GM19463 (cell line): Measurements from ENCODE around the gene ALDOA.
A peak's percentile ranks its signal among the peaks of the same experiment; 100 is the strongest.
"Not testable (repeated sequence)": the region's sequence is repeated elsewhere in the genome, so short reads cannot be mapped to it uniquely, and the experiment has no call there.

ENCODE experiments used
- ATAC-seq: cut with Tn5 transposase; IDR thresholded peaks from one replicate; pipeline ENCODE4 v1.9.1; 2021; ENCODE audit warnings: mild to moderate bottlenecking, moderate library complexity; ENCODE audit not compliant: unreplicated experiment

ALDOA gene

DNA sequence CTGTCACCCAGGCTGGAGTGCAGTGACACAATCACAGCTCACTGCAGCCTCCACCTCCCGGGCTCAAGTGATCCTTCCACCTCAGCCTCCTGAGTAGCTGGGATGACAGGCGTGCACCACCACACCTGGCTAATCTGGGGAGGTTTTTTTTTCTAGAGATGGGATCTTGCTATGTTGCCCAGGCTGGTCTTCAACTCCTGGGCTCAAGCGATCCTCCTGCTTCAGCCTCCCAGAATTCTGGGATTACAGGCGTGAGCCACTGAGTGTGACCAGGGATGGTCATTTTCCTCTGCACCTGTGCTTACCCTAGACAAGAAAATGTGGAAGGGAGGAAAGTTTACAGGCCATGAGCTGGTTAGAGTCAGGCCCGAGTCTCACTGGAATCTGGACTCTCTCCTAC, 24.9 kb upstream of the ALDOA start:
- ATAC-seq, result not testable (repeated sequence)

DNA sequence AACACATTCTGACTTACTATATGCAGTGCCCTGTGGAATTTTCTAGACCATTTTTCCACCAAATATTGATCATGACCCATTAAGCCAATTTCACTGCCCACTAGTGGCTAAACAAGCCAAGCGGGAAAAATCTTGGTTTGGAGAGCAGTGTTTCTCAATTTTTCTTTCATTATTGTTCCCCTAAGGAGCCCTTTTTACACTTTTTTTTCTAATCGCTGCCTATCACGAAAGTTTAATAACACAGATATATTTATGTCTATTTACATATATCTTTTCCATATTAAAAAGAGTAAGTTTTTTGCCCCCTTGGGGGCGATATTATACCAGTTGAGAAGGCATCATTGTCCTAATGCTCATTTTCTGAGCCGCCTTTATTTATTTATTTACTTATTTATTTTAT, 23.7 kb upstream of the ALDOA start:
- ATAC-seq, result no peak

DNA sequence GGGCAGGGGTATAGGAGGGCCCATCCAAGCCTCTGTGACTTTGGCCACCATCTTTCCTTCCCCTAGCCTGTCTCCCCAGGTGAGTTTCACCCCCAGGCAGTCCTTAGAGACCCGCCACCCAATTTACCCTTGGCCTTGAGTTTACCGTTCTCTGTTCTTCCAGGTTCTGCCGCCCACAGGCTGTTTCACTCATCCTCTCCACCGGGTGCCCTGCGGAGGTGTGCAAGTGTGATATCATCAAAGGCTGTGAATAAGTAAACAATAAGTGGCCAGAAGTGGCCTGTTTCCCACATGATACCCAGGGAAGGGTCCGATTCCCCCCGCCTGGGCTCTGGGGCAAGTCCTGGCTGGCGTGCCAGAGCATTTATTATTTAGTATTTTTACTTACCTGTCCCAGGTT, 19.4 kb upstream of the ALDOA start:
- no peak for ATAC-seq

DNA sequence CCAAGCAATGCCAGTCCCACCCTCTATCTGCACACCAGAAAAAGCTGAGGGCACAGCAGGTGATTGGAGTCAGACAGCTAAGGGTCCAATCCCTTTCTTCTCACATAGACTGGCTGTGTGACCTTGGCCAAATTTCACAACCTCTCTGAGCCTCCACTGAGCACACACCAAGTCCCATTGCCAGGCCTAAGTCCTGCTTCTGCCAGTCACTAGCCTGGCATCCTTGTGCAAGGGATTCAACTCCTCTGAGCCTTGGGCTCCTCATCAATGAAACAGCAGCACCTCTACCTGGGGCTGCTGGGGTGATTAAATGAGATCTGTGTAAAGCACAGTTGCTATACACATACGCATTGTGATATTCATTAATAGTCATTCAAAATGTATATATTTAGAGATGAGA, 19.0 kb upstream of the ALDOA start:
- no peak for ATAC-seq

DNA sequence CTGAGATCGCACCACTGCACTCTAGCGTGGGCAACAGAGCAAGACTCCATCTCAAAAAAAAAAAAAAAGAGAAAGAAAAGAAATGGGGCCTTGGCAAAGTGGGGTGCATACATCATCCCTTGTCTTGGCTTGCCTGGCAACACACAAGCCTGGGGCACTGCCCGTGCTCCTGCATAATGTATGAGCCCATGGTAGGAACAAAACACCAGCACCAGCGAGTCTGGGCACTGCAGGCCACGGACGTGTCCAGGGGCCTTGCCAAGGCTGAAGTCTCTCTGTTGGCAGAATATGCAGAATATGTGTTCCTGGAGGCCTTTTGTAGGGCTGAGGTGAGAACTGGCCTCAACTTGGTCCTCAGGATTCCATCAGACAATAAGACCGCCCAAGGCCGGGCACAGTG, 15.7 kb upstream of the ALDOA start:
- ATAC-seq, result no peak

DNA sequence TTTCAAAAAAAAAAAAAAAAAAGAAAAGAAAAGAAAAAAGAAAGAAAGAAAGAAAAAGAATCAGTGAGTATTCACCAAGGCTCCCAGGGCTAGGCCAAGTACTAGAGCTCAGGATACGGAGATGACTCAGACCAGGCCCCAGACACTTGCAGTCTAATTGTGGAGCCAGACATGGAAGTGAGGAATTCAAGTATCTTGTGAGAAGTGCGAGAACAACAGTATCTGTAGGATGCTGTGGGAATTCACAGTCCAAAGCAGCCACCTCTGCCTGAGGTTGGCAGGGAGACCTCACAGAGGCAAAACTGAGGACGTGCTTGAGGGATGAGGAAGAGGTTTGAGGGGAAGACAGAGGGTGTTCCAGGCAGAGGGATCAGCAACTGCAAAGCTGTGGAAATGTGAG, 14.0 kb upstream of the ALDOA start:
- ATAC-seq, result no peak

DNA sequence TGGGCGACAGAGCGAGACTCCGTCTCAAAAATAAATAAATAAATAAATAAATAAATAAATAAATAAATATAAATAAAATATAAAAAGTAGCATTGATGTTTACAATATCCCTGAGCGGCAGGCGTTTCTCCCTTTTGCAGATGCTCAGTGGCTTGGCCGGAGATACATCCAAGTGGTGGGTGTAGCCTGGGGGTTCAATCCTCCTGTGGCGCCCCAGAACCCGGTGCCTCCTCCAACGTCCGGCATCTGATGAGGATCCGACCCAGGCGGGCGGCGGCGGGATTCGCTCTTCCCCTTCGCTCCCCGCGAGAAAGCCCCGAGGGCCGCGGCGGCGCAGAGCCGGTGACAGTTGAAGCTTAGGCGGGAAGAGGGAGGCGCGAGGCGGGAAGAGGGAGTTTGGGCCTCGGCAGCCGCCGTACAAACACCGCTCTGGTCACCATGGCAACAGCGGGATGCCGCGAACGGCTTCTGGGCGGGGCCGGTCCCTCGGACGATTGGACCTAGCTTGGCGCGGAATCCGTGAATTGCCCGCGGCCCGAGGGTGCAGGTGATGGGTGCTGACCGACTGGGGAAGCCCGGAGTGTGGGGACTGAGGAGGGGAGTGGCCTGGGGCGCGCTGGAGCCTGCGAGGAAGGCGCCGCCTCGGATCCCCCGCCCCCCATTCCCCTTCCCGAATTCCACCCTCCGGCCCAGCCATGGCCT, 12.7 kb upstream of the ALDOA start:
- ATAC-seq, result peak; percentile 69

DNA sequence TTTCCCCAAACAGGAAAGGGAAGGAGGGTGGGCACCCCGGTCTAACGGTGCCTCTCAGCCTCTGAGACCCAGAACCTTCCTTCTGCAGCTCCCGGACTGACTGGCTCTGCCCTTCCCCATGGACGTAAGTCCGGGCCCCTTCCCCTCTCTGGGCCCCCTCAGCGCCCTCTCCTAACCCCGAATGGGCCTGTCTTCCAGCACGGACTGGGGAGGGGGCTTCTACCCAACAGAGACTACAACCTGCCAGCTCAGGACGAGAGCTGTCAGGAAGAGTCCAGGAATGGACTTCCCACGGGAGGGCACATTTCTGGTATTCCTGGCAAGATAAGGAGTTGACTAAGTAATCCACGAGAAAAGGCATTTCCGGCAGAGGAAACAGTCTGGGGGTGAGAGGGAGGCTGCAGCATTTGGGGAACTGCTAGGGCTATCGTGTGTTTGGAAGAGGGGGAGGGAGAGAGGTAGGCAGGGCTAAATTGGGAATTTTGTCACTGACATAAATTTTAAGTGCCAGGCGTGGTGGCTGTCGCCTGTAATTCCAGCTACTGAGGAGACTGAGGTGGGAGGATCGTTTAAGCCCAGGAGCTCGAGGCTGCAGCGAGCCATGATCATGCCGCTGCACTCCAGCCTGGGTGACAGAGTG, 12.1 kb upstream of the ALDOA start:
- no peak for ATAC-seq

DNA sequence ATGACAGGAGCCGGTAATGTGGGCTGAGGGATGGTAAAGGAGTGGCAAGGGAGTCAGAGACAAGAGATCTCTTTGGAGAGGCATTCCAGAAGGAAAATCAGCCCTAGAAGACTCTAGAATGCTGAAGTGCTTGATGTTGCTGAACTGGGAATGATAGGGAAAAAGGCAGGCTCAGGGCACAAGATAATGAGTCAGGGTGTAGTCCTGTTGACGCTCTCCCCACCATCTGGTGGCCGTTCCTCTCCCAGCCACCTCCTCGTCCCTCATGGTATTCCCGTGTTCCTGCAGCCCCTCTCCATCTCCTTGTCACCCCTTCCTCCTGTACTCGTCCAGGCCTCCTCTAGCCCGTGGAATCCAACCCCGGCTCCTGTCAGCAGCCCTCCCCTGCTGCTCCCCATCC, 11.1 kb upstream of the ALDOA start:
- no peak for ATAC-seq

DNA sequence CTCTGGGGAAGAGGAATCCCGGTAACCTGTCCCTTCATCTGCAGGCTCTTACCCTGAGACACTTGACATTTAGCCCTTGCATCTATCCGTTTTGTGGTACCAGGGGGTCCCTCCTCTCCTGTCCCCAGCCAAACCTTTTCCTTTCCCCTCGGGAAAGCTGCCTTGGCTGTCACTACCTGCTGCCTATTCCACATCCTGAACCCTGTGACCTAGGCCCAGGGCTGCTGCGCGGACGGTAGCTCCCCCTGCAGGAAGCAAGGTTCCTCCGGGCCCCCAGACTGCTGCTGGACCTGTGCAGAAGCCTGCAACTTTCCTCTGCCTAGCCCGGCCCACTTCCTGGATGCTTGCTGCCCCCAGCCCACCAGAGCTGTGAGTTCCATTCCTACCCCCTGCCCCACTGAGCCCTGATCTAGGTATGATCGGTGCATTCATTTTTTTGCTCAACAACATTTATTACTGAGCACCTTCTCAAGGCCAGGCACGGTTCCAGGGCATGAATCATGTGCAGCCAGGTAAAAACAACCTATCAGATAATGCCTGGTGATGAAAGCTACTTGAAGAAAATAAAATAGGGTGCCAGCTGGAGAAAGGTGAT, 10.5 kb upstream of the ALDOA start:
- no peak for ATAC-seq

DNA sequence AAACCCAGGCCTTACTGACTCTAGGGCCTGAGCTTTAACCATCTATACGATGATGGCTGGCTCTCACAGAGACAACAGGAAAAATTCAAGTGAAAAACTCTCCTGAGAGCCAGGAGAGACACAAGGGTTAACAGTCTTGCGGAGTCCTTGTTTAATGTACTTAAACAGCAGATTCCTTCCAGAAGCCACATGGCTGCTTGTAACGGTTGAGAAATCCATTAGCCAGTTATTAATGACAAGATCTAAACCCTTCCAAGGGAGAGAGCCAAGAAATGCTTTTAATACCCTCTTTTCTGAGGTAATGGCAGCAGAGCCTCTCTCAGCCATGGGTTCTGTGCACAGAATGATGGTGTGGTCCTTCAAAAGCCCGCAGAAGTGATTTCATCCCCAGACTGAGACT, 5.2 kb upstream of the ALDOA start:
- ATAC-seq, result no peak

DNA sequence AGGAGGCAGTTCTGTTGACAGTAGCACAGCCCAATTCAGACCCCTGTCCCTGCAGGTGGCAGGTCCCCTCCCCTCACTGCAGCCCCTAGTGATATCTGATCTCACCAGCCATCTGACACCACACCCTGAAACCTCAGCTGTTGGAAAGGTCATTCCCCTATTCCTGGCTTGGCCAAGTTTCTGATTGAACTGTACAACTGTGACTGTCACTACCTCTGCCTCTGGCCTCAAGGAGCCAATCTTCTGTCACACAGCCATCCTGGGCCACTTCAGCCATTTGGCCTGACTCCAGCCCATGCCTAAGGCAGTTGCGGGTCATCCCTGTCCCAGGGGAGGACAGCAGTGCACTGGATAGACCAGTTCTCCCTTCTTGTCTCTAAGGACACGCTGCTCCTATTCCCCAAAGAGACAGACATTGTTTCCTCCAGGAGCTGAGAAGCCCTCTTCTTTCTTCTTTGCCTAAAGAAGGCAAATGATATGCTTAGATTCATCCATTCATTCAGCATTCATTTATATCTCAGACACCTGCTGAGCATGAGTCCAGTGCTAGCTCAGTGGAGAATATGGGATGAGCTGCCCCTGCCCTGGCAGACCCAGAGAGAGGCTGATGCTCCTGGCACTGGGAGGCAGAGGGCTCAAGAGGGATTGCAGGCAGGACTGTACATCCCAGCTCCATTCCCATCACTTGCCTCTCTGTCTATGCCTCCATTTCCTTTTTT, 4.6 kb upstream of the ALDOA start:
- ATAC-seq, result no peak

DNA sequence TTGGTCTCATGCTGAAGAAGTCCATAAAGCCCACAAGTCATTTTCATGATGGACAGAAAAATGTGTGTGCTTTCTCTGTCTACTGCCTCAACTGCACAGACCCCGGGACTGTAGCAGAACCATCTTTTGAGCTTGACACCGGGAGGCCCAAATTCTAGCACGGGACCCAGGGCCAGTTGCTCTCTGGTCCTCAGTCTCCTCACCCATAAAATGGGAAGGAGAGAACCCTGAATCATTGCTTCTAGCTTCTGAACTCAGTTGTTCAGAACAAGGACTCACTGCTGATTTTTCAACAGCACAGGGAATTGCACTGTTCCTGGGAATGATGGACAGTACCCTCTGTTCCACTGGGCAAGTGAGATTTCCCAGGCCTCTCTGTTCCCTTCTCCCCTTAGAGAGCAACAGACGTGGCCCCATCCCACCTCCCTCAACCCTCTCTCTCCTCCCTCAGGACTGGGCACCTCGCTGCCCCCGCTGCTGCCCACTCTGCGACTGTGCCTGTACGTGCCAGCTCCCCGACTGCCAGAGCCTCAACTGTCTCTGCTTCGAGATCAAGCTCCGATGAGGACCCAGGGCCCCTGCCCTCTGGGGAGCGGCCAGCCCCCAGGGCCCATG, 2.2 kb upstream of the ALDOA start:
- ATAC-seq, result no peak

DNA sequence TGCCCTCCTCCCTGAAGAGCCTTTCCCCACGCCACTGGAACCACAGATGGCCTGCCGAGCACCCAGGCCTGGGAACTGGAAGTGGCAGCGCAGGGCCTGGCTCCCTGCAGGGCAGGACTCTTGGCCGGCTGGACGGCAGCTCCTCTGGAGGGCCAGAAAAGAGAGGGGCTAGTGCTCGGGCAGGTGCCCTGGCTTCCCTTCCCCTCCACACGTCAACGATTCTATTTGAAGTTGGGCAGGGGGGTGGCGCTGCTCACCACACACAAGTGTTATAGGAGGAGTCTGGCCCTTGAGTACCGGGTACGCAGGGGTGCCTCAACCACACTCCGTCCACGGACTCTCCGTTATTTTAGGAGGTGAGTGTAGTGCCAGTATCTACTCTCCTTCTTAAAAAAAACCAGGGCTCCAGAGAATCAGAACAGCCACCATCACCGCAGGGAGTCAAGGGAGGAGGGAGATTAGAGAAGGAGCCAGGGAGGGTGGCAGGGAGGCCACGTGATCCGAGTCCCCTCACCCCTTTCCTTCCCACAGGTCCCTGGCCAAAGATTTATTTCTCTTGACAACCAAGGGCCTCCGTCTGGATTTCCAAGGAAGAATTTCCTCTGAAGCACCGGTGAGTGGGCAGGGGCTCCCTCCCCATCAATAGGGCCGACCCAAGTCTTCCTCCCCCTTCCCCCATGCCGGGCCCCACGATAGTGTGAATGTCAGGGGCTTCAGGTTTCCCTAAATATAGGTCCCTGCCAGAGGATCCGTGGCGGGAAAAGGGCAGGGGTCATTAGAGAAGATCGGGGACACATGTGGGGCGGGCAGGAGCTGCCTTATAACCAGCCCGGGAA, 1.4 kb upstream of the ALDOA start:
- ATAC-seq, result peak; percentile 28

DNA sequence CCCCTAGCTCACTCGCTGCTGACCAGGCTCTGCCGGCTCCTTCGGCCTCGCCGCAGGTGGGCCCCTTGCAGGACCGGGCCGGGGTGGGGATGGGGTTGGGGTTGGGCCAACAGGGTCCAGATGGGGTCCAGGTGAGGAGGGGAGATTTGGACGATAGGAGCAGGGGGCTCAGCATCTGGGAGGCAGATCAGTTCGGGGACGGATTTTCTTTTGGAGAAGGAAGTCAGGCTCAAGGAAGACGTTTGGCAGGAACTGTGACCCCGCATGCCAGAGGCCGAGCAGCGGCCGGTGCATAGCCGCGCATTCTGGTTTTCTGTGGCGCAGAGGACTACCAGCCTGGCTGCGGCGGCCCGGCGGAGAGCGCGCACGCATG, 845 bp upstream of the ALDOA start:
- no peak for ATAC-seq

DNA sequence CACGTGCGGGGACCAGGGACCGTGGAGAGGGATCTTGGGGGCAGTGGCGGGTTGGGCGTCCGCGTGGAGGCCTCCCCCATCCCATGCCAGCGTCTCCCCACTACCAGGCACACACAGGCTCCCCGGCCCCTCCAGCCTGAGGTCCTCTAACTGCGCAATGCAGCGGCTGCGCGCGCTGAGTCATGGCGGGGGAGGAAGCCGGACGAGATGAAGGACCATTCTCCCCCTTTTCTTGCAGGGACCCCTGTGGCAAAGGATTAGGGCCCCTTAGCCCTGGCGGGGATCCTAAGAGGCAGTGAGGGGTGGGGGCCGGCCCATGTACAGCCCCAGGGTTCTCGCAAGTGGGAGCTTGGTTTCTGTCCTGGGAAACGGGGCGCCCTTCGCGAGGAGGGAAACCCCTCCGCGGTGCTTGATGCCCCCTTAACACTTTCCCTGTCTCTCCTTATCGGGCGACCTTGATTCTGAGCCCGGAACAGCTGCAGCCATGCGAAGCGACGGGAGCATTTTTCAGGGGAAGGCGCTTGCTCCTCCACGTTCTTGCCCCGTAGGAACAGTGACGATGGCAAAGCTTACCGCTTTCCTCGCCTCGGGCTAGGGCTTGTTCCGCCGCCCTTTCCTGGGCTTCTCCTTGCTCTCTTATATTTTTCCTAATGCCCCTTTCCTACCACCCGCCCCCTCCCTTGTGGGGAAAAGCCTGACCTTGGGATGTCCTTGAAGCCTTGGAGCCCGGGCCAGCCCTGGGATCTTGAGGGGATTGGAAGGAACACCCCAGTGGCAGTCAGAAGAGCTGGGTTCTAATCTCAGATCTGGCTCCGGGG, 592 bp downstream of the ALDOA start:
- ATAC-seq, result no peak

DNA sequence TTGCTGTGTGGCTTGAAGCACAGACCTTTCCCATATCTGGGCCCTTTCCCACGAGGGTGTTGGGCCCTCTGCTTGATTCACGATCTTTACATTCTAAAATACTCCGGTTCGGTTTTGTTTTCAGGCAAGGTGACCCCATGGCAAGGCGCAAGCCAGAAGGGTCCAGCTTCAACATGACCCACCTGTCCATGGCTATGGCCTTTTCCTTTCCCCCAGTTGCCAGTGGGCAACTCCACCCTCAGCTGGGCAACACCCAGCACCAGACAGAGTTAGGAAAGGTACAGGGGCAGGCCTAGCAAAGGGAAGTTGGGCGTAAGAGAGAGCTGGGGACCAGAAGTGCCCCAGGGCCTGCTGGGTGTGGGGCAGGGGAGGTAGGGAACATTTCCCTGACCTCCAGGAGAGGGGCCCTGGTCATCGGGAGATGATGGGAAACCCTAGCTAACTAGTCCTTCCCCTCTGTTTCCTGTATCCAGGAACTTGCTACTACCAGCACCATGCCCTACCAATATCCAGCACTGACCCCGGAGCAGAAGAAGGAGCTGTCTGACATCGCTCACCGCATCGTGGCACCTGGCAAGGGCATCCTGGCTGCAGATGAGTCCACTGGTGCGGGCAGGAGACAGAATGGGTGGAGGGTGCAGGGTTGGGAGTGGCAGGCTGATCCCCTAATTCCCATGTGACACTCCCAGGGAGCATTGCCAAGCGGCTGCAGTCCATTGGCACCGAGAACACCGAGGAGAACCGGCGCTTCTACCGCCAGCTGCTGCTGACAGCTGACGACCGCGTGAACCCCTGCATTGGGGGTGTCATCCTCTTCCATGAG, 1.4 kb downstream of the ALDOA start:
- ATAC-seq, result no peak

DNA sequence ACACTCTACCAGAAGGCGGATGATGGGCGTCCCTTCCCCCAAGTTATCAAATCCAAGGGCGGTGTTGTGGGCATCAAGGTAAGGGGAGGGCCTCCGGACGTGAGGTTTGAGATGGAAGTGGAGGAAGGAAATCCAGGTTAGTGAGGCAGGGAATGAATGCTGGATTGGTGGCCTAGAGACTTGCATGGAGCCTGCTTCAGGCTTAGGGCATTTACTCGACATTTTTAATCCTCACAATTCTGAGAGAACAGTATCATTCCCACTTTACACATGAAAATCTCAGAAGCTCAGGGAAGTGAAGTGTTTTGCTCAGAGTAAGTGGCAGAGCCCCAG, 2.0 kb downstream of the ALDOA start:
- ATAC-seq, result no peak

DNA sequence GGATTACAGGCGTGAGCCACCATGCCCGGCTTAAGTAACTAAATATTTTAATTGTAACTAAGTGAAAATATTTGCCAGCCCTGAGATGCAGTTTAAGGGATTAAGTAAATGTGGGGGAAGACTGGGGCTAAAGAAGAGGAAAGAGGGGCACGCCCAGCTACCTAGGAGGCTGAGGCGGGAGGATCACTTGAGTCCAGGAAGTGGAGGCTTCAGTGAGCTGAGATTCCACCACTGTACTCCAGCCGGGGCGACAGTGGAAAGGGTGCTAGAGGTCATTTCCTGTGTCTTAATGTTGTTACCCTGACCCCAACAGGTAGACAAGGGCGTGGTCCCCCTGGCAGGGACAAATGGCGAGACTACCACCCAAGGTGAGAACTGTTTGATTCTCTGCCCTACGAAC, 2.8 kb downstream of the ALDOA start:
- ATAC-seq, result no peak
